ENCODE data around the gene KCNA3.
"Not testable (repeated sequence)": the region's sequence is repeated elsewhere in the genome, so short reads cannot be mapped to it uniquely, and the experiment has no call there.

The KCNA3 gene

DNA sequence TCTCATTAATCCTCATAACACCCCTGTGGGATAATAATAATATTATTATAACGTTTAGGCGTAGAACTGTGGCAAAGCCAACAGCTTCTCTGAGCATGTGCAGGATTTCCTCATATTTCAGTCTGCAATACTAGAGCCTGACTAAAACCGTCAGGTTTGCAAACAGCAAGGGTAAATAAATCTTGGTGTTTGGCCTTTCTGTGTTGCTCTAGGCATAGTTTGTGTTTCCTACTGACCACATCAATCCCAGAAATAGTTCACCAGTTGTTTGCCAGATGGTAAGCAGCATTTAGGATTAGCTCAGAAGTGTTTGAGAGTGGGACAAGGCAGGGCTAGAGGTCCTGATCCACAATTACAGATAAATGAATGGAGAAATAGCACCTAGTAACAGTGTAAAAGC is 2.8 kb upstream of the KCNA3 start:
- DNase-seq = peak; percentile 53

GRCh38 chr1:110676970-110677369 is 2.2 kb upstream of the KCNA3 start:
- peak; percentile 70 for DNase-seq

- DNase-seq = no peak
These were observed 486 bp upstream of the KCNA3 start for GRCh38 chr1:110675060-110675791.

- peak; percentile 64 for DNase-seq
These were observed 869 bp downstream of the KCNA3 start for GRCh38 chr1:110673805-110674336.

DNA sequence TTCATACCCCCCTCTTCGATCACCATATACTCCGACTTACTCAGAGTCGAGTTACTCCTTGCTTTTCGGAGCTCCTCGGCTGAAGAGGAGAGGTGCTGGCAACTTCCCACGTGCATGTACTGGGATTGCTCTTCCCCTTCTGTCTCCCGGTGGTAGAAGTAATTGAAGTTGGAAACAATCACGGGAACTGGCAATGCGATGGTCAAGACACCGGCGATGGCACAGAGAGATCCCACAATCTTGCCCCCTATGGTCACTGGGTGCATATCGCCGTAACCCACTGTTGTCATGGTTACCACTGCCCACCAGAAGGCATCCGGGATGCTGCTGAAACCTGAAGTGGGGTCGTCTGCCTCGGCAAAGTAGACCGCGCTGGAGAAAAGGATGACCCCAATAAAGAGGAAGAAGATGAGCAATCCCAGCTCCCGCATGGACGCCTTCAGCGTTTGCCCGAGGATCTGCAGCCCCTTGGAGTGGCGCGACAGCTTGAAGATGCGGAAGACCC is 1.5 kb downstream of the KCNA3 start:
- DNase-seq = no peak

DNA sequence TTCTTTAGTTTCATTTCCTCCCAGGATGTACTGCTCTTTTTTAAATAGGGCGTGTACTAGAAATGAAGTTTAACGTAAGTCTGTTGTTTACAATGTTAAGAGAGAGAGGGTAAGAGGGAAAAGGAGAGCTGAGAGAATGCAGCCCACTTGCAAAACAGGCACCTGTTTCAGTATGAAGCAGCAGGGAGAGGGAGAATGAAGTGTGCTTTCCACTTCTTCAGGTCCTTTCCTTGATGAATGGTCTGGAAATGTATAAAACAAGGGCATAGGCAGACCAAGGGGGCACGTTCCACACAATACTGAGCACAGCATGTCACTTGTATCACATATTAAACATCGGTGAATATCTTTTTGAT is 2.0 kb downstream of the KCNA3 start:
- DNase-seq = no peak

DNA sequence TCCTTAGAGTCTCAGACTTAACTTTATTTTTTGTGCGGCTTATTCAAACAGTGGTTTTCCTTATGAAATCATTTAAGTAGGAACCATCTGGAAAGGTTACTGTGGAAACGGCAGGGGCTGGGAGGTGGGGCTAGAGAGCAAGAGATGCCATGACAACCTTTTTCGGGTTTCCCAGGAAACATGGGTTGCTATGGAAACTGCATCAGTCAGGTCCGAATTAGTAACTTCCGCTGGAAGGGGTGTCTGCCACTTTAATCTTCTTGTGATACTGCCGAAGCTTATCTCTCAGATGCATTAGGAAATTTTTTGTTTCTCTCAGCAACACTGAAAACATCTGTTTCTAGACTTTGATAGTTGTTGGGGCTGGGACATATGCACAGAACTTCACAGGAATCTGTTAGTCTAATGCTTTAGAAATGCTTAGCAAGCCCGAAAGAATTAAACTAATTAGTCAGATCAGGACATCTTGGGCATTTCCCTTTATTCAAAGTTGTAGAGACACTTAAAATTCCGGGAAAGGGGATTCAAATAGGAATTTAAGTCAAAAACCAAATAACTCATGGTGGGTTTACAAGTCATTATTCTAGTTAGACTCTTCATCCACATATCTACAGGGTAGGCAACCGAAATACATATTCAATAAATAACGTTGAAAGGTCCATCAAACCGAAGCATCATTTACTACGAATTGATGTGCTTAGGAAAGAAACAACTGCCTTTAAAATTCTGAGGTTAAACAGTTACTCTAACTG is 2.6 kb downstream of the KCNA3 start:
- DNase-seq = no peak

DNA sequence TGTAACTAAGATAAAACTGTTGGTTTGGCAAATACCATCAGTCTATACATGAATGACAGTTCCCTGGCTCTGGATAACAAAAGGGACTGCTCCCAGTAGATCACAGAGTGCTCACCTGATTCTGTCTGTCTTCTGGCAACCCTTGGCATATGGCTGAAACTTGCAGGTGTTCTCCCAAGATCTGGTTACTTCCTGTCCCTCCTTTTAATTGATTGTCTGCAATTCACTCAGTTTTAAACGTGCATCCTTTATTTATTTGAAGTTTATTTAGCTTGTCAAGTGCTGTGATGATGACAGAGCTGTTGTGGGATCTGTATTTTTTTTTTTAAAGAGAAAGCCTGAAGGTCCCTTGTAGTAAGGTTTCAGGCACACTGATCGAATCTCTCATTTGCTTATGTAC is 3.4 kb downstream of the KCNA3 start:
- no peak for DNase-seq

GRCh38 chr1:110668549-110668948 is 6.2 kb downstream of the KCNA3 start:
- no peak for DNase-seq

DNA sequence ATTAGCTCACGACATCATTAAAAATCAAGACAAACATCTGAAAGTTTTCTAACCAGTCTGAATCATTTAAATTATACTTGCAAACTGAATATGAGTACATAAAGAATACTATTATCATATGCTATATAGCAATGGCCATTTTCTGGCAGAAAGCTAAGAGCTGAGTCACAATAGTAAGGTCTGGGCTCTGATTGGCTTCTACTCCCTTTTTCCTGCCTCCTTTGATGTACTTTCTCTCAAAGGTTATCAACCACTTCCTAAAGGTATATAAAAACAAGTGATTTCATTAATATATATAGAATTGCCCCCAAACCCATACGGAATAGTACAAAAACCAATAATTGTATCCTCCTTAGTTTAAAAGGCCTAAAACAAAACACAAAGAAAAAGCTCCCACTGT is 7.0 kb downstream of the KCNA3 start:
- no peak for DNase-seq

GRCh38 chr1:110663241-110663640 is 11.5 kb downstream of the KCNA3 start:
- no peak for DNase-seq

- DNase-seq = not testable (repeated sequence)
These were observed 15.2 kb downstream of the KCNA3 start for GRCh38 chr1:110659559-110659958.

DNA sequence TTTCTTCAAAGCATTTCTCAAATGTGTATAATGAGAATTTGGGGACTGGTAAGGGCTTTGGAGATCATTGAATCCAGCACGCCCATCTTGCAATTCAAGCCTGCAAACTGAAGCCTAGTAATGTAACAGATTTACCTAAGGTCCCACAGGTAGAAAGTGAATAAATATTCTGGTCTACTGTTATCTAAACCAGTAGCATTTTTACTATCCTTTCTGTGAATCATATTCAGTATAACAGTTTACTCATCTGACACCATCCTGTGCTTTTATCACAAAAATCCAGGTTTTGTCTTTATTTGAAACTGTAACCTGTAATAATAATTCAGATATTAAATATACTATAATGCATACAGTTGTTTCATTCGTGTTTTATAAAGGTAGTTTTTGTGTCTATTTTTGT is 17.4 kb downstream of the KCNA3 start:
- no peak for DNase-seq

DNA sequence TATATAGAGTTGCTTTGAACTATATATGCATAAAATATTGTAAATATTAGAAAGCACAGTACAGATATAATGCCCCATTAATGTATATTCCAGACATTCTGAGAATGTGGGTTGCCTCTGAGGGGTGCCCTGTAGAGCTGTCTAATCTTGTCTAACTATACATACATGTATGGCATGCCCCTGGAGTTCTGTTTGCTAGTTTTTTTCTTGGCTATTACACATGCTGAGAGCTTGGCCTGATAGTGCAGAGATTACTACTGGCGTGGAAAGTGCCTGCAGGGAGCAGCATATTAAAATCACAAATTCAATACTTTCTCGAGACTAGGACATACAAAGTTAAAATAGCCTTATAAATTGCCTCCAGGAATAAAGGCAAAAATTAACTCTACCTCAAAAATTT is 24.1 kb downstream of the KCNA3 start:
- no peak for DNase-seq

GRCh38 chr1:110648417-110648816 is 26.3 kb downstream of the KCNA3 start:
- no peak for DNase-seq

GRCh38 chr1:110647254-110647891 is 27.4 kb downstream of the KCNA3 start:
- peak; percentile 15 for DNase-seq

DNA sequence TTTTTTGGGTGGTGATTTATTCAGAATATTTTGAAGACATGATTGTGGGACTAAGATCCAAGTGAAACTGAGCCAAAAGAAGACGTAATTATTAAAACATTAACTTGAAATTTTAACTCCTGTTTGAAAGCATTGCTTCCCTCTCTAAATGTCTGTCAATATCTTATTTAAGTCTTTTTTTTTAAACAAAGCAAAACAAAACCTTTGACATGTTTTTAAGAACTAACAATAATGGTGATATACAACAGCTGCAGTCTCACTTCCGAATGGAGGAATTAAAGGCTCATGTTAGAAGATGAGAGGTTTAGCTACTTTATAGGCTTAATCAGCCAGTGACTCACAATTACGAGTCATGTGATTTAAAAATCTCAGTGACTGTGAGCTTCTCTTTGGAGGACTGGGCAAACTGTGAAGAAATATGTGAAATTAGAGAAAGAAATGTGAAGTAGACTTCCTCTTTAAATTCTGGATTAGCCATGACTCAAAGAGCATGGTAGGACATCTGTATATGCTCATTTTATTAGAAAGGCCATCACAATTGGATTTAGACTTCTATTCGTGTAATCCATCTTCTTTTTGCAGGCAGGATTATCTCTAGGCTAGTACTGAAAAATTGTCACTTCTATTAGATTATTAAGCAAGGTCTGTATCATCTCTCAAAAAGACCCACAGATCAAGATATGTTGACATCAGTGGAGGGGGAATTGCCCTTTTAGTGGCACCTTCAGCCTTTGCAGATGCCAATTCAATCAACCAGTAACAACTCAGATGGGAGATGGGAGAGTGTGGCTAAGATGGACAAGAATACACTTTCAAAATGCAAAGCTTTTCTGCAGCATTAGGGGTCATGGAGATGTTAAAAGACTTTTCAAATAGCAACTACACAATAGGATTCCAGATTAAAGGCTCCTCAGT is 28.7 kb downstream of the KCNA3 start:
- peak; percentile 17 for DNase-seq

DNA sequence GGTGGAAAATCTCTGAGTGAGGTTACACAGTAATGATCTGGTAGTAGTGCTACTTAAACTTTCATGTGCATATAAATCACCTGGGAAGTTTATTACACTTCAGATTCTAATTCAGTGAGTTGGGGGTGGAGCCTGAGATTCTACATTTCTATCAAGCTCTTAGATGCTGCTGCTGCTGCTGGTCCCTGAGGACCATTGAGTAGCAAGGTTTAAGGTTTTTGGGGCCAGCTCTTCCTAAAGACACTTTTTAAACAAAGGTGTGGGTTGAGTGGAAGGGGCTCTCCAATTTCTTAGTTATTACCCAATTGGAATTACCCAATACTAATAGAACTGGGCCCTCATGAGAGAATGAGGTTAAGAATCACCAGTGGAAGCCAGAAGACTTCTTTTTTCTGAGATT is 29.5 kb downstream of the KCNA3 start:
- DNase-seq = no peak

- no peak for DNase-seq
These were observed 30.8 kb downstream of the KCNA3 start for GRCh38 chr1:110643879-110644472.

DNA sequence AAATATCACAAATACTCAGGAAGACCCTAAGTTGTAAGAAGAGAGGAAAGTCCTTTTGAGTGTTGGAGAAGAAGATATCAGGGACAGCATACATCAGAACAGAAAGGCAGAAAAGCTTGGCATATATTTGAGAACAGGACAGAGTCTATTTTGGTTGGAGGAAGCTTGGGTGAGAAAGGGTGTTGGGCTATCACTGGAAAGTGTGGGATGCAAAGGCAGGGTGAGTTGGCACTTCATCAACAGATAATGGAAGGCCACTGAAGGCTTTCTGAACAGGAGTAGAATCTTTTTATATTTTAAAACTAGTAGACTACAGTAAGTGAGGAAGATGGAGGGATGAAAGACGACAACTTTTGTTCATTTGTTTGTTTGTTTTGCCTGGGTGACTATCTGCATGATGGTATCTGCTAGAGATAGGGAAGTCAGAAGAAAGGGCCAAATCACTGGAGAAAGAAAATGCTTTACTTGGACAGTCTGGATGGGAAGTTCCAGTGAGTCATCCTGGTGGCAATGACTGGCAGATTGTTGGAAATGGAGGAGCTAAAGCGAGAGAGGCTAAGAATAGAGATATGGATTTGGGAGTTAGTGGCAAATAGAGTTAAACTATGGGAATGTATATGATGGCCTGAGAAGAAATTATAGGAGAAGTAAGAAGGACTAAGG is 34.9 kb downstream of the KCNA3 start:
- DNase-seq = peak; percentile 36

DNA sequence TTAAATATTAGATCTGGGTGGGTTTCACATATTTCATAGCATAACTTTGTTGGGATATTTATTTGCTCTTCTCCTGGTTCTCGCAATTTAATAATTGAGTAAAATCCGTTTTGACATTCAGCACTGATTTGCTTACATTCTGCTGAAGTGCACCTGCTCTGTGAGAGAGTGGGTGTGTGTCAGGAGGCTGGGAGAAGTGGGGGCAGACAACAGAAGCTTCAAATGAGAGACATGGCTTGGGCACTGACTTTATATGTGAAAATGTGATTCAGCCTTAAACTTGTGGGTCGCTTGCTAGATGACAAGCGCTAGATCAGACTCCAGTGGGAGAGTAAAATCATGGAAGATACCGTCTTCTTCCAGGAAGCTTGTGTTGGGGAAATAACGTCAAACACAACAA is 36.2 kb downstream of the KCNA3 start:
- DNase-seq = no peak

DNA sequence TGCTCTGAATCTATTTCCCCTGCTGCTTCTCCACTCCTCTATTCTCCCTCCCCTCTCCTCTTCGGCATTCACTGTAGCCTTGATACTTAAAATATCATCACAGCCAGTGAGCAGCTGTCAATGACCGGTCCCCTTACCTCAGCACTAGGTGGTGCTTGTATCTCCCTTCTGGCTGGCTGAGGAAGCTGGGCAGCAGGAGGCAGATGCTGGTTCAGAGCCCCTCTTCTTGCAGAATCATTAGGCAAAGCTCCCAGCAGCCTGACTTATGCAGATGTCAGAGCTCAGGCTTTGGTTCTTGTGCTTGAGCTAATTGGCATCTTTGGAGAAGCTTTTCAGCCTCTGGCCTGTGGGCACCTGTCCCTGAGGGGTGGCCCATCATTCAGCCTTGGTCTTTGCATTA is 36.7 kb downstream of the KCNA3 start:
- no peak for DNase-seq

All from DMS53 (cell line).